Cardiac septum (tissue), 1 donor: ENCODE data around the gene BAD. TPM values are rescaled to one million over a fixed set of nuclear protein-coding genes. Genes with fewer than 3 reads are reported as not detected.
"Not testable (repeated sequence)": the region's sequence is repeated elsewhere in the genome, so short reads cannot be mapped to it uniquely, and the experiment has no call there.

ENCODE experiments used
- DNase-seq: peaks from one replicate; pipeline ENCODE4 v3.0.0-alpha.2; 2020; ENCODE audit warnings: low spot score
- intact Hi-C: fragments of 100-400 bp; cut with DNase I; formaldehyde crosslinking; loops from one replicate; pipeline ENCODE4 v1.14.0; 2022
- long read RNA-seq: library from polyadenylated mRNA; unstranded; transcript quantifications from one replicate; pipeline ENCODE4 v2.0.0, GENCODE V29; 2021
- total RNA-seq: library from RNA; stranded (reverse); fragmentation: NEBNext Ultra II Directional; extraction: Animal tissue kit (Norgen Biotek cat#: 25700); gene quantifications from one replicate; pipeline ENCODE4 v1.2.1, GENCODE V29; 2021
- donor health status: DM: no; HTN: no; CAD: no.

BAD gene
- total RNA-seq: 45.9 TPM
- long read RNA-seq, transcript BAD-201 (4 exons, 929 nt): major isoform, 57 of 77 reads
- long read RNA-seq, transcript BAD-203 (3 exons, 1,157 nt): minor isoform, 9 of 77 reads
- long read RNA-seq, partial matches to known transcripts: 1 of 77 reads
- long read RNA-seq, other reads (novel, unspliced or antisense): 5 of 77 reads

- DNase-seq: peak; percentile 98
- intact Hi-C loops: loop anchor here (2.0 kb wide), 1 partner anchor 20 kb away; the partner anchor contains the start of gene ESRRA
These were observed at the start of gene BAD for GRCh38 chr11:64284048-64284961. BAD (minus strand) TSS chr11:64284665; CDS start chr11:64284368, 297 bp downstream.

- intact Hi-C loops: no loop called here
- no peak for DNase-seq
These were observed 49.1 kb upstream of the BAD start for GRCh38 chr11:64333556-64333955.

- peak; percentile 90 for DNase-seq
- intact Hi-C loops: no loop called here
These were observed 47.3 kb upstream of the BAD start for GRCh38 chr11:64331569-64332371.

- intact Hi-C loops: no loop called here
- DNase-seq: no peak
These were observed 46.4 kb upstream of the BAD start for GRCh38 chr11:64330888-64331287.

- intact Hi-C loops: no loop called here
- DNase-seq: no peak
These were observed 43.5 kb upstream of the BAD start for GRCh38 chr11:64327993-64328392.

- DNase-seq: no peak
- intact Hi-C loops: no loop called here
These were observed 42.9 kb upstream of the BAD start for GRCh38 chr11:64327375-64327774.

GRCh38 chr11:64324692-64325469, 40.4 kb upstream of the BAD start:
- intact Hi-C loops: no loop called here
- DNase-seq: no peak

- intact Hi-C loops, DNase-seq: not testable (repeated sequence)
These were observed 39.5 kb upstream of the BAD start for GRCh38 chr11:64323984-64324383.

GRCh38 chr11:64323373-64323772, 38.9 kb upstream of the BAD start:
- no peak for DNase-seq
- intact Hi-C loops: no loop called here

- intact Hi-C loops: no loop called here
- no peak for DNase-seq
These were observed 38.4 kb upstream of the BAD start for GRCh38 chr11:64322925-64323260.

GRCh38 chr11:64321533-64321932, 37.1 kb upstream of the BAD start:
- intact Hi-C loops: no loop called here

GRCh38 chr11:64321026-64321425, 36.6 kb upstream of the BAD start:
- DNase-seq: no peak

More at GRCh38 chr11:64321533-64321932, 37.1 kb upstream of the BAD start:
- no peak for DNase-seq

GRCh38 chr11:64320556-64320955, 36.1 kb upstream of the BAD start:
- intact Hi-C loops: no loop called here
- no peak for DNase-seq

More at GRCh38 chr11:64321026-64321425, 36.6 kb upstream of the BAD start:
- intact Hi-C loops: no loop called here

- DNase-seq: no peak
- intact Hi-C loops: loop anchor here (2.0 kb wide), 2 partner anchors 24 to 40 kb away; partner anchors contain the start of gene RPS6KA4
These were observed 34.6 kb upstream of the BAD start for GRCh38 chr11:64318766-64319761.

- DNase-seq: peak; percentile 99
These were observed 33.7 kb upstream of the BAD start, which contains the start of gene PRDX5 for GRCh38 chr11:64317961-64318765. PRDX5 (plus strand) TSS chr11:64318121; CDS start chr11:64318216, 95 bp downstream.

GRCh38 chr11:64317325-64317960, 33.0 kb upstream of the BAD start, which contains the start of gene TRMT112:
TRMT112 (minus strand) TSS chr11:64317559; CDS start chr11:64317526, 33 bp downstream.
- DNase-seq: peak; percentile 97
- intact Hi-C loops: no loop called here

More at GRCh38 chr11:64317961-64318765, 33.7 kb upstream of the BAD start, which contains the start of gene PRDX5:
- intact Hi-C loops: loop anchor here (2.0 kb wide), 2 partner anchors 25 to 41 kb away; partner anchors contain the start of gene RPS6KA4
